Putamen (tissue), 1 donor: ENCODE results near the gene POLN.

Source experiments
- DNase-seq: peaks from one replicate; pipeline ENCODE4 v3.0.0-alpha.2; 2016; ENCODE audit warnings: low spot score

POLN gene

DNA sequence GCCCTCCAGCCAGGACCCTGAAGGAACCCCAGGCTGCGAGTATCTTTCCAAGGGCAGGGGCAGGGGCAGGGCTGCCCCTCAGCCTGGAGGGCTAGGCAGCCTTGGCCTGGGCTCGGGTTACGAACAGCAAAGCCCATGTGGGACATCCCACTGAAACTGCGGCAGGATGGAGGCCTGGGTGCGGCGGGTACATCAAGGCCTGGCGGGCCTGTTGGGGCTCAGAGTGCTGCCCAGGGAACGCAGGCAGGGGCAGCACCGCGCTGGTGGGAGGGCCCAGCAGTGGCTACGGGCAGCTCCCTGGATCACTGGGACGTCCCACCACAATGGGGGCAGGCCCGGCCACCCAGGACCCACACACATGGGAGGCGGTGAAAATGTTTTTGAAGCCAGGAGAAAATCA lies 171.9 kb downstream of the POLN start:
- no peak for DNase-seq

DNA sequence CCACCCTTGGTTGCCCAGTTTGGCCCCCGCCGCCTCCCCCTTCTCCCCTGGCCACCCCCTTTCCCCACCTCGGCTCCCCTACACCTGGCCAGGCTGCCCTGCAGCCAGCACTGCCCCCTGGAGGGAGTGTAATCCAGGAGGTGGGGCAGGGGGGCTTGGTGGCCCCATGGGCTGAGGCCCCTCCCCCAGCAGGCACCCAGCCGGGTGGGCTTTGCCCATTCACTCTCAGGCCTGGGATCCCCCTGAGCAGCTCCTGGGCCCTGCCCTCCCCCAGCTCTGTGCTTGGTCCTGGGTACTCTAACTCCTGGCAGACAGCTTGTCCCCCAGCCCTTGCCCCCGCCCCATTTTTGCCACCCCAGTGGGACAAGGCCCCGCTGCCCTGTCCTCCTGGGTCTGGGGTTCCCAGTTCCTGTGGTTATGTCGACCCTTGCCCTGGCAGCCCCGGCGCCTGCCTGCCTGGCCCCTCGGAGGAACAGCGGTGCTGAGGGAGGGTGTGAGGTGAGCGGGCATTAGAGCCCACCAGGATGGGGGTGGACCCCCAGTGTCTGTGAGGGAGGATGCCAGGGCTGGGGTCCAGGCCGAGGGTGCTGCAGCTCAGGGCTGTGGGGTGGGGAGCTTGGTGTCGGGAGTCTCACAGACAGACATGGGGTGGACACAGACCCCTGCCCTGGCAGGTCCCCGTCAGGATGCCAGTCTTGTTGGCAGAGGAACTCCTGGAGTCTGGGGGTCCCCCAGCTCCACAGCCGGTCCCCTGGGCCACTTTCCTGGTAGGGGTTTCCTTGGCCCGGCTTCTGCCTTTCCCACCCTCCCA lies 172.6 kb downstream of the POLN start:
- DNase-seq: no peak

DNA sequence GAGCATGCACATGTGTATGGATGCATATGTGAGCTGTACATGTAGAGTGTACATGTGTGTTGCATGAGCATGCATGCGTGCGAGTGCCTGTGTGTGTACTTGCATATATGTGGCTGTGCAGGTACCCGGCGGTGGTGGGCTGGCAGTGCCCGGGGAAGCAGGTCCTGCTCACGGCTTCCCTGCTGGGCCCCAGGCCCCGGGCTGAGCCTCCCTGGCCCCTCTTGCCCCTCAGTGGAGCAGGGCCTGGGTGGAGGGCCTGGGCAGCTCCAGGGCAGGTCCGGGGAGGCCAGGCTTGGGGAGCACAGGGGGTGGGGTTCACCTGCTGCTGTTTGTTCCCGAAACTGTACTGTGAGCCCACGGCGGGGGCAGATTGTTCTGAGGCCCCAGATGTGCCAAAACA lies 173.4 kb downstream of the POLN start:
- DNase-seq: no peak

DNA sequence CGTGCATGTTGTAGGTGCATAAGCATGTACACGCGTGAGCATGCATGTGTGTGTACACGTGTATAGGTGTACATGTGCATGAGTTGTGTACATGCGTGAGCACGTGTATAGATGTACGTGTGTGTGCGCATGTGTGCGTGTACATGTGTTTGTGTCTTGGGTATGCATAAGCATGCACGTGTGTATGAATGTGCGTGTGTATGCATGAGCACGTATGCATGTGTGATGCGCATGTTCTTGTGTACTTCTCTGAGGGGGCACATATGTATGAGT lies 173.8 kb downstream of the POLN start:
- no peak for DNase-seq

DNA sequence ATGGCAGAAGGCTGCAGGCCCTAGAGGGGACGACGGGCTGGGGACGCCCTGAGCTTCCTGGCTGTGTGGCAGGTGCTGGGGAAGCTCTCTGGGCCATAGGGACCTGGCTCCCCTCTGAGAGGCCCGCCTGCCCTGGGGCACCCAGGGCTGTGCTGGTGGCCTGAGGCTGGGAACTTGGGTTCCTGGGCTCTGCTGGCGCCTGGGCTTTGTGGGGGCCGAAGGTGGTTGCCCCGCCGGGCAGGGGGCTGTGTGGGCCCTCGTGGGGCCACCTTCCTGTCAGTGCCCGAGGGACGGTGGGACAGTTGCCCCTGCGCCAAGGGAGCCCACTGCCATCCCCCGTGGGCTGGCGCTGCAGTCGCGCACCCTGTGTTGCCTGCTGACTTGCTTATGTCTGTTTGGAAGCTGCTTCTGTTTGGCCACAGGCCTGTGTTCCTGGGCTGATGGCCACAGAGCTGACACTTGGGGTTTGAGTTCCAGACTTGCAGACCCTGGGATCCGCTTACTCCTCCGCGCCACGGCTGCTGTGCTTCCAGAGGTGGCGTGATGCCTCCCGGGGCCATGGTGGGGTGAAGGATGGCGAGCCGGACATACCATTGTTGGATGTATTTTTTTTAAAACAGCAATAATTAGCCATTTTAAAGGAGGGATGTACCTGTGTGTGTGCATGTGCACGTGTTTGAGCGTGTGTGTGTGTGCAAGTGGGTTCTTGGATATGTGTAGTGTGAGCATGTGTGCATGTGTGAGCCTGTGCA lies 174.3 kb downstream of the POLN start:
- no peak for DNase-seq

DNA sequence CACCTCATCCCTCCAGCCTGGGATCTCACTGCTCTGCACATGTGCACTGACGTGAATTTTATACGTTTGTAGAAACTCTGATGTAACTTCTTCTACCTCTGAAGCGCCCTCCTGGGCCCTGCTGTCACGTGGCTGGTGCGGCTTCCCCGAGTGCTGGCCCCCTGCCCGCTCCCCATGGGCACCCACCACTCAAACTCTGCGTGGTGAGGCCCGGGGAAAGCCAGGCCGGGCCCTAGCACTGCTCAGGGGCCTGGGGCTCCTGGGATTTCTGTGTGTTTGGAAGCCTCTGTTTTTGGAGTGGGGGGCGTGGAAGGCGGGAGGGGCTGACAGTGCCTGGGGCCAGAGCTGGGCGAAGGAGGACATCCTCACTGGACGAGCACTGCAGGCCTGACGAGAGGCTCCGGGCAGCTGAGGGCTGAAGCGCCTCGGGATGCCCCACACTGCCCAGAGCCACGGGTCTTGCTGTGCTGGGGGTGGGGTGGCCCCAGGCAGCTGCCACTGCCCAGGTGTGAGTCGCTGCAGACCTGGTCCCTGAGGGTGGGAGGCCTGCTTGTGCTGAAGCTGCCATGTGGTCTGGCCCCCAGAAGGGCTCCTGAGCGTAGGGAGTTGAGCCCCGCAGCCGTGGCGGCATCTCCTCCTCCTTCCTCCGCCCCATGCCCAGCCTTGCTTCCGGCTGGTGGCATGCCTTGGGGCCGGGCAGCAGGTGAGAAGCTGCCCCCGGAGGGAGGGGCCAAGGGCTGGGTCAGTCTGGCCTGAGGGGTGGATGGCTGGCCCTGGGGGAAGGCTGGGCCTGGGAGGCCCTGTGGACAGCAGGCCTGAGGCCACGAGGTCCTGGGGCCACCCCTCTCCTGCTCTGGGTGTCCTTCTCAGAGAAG lies 175.1 kb downstream of the POLN start:
- no peak for DNase-seq

DNA sequence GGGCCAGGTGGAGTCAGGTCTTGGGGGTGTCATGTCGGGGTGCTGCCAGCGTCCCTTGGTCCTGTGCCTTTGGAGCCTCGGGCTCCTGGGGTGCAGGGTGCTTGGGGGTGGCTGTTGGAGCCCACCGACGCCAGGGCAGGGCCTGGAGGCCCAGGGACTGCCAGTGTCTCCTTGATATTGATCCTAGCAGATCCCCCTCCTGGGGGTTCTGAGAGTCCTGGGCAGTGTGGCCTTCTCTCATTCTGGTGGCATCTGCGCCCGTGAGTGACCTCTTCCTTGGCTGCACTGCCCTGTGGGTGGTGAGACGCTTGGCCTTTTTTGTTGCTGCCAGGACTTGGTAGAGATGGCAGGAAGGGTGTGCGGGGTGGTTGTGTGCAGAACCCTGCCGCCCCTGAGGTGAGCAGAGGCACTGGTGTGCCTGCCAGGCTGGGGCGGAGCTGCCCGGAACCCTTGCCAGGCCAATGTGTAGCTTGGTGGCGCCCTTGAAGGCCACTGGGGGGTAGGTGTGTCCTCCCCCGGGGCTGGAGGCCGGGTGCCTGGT lies 175.8 kb downstream of the POLN start:
- no peak for DNase-seq

DNA sequence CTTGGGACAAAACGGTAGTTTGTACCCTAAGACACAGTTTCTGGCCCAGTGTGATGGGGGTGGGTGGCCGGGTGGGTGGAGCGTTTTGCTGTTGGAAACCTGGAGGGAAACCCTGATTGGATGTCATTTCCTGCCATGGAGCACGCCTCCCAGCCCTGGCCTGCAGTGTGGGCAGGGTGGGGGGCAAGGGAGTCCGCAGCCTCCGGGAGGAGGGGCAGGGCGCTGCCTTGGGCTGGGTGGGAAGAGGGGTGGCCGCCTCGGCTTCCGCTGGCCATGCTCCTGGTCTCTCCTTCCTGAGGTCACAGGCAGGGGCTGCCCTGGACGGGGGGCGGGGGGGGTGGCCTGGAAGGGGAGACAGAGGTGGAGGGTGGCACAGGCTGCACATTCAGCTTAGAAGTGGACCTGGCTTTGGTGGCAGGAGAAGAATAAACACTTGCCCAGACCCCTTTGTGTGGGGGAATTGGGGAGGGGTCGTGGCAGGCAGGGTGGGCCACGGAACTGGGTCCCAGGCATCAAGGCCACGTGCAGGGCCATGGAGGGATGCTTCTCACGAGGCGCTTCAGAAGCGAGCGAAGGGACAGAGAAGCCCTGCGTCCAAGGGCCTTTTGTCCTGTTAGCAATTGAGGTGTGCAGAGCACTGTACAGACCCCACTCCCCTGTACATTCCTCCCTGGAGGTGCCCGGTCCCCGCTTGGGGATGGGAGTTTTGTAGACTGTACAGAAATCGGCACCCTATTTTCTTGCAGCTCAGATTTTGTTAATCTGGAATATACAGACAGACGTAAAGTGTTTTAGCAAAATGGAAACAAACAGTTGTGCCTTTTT lies 176.6 kb downstream of the POLN start:
- no peak for DNase-seq

DNA sequence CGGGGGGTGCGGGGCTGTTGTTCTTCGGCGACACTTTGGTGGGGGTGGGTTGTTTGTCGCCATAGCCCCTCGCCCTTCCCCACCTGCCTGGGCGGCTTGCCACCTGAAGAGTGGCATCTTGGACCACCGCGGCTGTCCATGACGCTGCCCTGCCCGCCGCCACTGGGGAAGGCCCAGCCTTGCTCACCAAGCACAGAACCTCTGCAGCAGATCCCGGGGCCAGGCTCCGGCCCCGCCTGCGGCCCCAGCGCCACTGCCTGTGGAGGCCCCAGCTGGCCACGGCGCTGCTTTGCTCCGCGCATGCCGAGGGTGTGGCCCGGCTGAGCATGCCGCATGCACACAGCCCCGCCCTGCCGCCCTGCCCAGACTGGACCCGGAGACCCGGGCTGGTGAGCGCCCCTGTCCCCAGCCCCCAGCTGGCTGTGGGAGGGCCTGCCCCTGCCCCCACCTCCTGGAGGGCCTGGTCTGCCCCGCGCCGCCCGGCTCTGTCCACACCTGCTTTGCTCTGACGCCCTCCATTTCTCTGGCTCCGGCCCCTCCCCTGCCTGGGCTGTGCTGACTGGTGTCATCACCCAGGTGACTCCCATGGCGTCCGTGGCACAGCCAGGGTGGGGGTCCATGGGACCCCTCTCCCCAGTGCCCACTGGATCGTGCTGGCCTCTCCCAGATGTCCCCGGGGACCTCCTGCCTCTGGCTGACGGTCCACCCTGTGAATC lies 177.5 kb downstream of the POLN start:
- DNase-seq: no peak

DNA sequence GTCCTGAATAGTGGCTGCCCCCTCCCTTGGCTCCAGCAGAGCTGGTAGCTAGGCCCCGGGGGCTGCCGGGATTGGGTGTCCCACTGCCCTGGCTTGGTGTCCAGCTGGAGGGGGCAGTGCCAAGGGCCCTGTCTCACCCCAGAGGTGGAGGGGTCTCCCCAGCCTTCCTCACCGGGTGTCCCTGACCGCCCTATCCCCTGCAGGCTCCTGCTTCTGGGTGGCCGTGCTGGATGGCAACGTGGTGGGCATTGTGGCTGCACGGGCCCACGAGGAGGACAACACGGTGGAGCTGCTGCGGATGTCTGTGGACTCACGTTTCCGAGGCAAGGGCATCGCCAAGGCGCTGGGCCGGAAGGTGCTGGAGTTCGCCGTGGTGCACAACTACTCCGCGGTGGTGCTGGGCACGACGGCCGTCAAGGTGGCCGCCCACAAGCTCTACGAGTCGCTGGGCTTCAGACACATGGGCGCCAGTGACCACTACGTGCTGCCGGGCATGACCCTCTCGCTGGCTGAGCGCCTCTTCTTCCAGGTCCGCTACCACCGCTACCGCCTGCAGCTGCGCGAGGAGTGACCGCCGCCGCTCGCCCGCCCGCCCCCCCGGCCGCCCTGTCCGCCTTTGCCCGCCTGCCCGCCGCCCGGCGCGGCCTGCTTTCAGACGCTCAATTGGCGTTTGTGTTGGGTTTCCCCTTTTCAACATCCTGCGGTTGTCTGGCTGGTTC lies 178.2 kb downstream of the POLN start:
- no peak for DNase-seq

DNA sequence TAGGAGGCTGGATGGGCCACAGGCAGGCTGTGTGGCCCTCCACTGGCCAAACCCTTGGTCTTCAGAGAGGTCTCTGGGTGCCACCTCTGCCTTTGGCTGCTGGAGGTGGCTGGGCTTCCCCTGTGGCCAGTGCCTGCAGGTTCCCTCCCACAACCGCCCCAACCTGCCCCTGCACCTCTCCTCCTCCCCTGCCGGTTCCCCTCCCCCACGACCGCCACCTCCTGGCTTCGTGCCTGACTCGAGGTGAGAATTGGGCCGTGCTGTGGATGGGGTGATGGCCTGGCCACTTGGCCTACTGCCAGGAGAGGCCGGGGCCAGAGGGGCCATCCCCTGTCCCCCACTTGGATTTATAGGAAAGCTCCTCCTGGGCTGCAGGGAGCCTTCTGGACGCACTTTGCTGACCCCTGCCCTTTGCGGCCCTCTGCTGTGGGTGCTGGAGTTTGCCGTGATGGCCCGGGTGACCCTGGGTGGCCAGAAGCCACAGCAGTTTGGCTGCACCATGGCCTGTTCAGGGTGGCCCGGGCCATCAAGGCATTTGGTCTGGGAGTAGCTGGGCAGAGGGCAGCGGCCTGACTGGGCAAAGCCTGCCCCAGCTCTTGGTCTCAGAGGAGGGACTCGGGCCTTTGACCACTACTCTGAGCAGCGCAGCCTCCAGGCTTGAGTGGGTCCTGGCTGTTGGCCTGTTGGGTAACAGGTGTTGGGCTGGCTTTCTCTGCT lies 179.0 kb downstream of the POLN start:
- no peak for DNase-seq

DNA sequence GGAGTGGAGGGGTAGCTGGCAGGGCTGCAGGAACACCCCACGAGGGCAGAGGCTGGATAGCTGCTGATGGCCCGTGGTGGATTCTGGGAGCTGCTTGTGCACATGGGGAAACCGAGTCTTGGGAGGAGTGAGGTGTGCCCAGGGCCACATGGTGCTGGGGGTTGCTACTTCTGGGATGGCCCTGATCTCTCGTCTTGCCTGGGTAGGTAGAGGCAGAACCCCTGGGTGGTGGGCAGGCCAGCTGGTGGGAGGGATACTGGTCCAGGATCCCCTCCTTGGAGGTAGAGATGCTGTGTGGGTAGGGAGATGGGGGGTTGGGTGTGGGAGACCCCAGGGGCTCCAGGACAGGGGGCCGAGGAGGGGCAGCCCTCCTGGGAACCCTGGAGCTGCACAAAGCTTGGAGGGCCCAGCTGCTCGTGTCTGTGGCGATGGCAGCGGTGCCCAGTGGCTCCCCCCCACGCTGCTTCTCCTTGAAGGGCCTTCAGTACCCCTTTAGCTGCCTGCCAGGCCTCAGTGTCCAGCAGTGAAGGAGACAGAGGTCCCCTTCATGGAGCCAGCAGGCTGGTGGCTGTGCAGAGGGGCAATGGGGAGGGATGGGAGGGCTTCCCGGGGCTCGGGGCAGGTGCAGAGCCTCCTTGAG lies 179.6 kb downstream of the POLN start:
- DNase-seq: no peak

DNA sequence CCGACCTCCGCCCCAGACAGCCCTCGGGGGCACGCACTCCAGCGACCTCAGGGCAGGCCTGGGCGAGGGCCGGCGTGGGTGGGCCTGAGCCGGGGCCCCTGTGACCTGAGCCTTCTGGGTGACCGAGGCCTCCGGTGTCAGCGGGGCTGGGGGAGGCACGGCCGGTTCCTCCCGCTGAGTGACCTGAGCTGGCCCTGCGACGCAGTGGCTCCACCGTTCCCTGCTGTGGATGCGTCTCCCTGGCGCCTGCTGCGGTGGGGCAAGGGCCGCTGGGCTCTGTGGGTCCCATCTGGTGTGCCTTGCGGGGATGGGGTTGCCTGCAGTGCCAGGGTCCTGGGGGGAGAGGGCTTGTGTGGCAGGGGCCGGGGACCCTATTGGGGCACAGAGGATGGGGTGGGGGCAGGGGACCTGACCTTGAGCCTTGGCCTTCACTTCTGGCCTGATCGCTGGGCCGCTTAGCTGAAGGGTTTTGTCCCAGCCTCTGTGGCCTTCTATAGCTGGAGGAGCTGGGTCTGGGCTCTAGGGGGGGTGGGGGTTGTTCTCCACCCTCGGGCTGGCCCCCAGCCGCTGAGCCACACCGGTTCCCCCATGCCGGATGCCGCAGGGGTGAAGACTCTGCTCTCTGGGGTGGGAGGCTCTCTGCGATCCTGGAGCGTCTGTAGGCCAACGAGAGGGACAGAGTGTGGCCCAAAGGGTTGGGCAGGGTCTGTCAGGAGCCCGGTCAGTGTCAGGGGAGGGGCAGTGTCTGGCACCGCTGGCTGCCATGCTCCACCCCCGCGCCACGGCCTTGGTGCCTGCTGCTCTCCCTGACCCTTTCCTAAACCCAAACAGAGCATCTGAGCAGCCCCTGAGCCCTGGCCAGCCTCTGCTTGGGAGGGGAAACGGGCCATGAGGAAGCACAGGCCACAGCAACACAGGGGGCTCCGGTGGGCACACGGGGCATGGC lies 180.5 kb downstream of the POLN start:
- no peak for DNase-seq

DNA sequence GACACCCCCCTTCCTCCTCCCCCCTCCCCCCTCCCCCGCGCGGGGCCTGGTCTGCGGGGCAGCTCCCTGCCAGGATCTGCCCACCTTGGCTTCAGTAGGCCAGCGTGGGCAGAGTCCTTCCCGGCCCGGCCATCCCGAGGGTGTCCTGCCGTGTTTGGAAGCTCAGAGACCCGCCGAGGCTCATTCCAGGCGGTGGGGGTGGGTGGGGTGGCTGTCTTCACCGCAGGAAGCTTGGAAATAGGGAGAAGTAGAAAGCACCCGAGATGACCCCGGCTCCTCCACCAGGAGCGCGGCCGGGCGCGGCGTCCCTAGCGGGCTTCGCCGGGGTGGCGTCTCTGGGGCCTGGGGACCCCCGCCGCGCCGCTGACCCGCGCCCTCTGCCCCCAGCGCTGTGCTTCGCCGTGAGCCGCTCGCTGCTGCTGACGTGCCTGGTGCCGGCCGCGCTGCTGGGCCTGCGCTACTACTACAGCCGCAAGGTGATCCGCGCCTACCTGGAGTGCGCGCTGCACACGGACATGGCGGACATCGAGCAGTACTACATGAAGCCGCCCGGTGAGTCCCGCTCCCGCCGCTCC lies 181.2 kb downstream of the POLN start:
- DNase-seq: no peak

DNA sequence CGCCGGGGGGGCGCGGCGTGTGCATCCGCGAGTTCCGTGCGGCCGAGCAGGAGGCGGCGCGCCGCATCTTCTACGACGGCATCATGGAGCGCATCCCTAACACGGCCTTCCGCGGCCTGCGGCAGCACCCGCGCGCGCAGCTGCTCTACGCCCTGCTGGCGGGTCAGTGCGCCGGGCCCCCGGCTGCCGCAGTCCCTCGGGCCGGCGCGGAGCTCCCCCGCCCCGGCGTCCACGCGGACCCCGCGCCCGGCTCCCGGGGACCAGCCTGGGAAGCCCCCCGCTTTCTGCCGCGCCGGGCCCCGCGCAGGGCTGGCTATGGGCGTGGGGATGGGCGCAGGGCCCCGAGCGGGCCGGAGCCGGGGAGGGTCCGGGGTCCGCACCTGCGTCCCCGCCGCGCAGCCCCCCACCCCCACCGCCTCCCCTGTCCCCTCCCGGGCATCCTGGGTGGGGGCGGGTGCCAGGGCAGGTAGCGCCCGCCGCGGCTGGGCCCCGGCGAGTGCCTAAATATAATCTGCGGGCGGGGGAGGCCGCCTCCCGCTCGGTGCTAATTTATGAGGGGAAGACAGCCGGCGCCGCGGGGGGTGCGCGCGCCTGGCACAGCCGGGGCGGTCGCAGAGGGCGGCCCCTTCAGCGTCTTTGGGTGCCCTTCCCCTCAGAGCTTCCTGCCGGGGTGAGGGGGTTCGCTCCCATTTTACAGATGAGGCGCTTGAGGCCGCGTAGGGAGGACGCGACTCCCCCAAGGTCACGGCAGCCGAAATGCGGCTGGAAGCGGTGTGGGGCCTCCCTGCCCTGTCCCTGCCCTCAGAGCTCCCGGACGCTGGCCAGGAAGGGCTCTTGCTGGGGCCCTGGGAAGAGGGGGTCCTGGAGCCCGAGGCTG lies 182.0 kb downstream of the POLN start:
- peak; percentile 51 for DNase-seq

DNA sequence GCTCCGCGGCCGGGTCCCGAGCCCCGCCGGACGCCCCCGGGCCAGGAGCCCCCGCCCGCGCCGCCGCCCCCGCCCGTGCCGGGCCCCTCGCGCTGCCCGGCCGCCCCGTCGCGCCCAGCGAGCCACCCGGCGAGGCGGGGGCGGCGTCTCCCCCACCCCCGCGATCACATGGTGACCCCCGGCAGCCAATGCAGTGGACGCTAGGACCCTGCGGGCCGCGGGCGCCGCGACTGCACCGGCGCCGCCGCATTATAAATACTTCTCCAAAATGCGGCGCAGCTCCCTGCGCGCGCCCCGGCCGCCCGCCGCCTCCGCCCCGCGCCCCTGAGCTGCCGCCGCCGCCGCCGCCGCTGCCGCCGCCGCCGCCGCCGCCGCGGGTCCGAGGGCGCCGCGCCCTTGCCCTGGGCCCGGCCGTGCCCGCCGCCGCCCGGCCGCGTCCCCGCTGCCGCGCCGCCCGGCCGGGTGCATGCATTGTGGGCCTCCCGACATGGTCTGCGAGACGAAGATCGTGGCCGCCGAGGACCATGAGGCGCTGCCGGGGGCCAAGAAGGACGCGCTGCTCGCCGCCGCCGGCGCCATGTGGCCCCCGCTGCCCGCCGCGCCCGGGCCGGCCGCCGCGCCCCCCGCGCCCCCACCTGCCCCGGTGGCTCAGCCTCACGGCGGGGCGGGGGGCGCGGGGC lies 182.7 kb downstream of the POLN start, which contains the start of gene NAT8L:
NAT8L (plus strand) TSS at position 282 of the 680 bp plus-strand sequence; CDS start at position 467, 185 bp downstream.
- DNase-seq: peak; percentile 81
